EL (cell line): Measurements from ENCODE around the gene CTSD.

Source experiments
- DNase-seq: peaks from one replicate; pipeline ENCODE4 v3.0.0-alpha.2; 2016

Gene CTSD

GRCh38 chr11:1782031-1782590 lies 18.4 kb upstream of the CTSD start:
- no peak for DNase-seq

- DNase-seq, result no peak
Measured at GRCh38 chr11:1781593-1781975, 17.9 kb upstream of the CTSD start.

GRCh38 chr11:1780700-1781592 lies 17.2 kb upstream of the CTSD start:
- DNase-seq, result no peak

GRCh38 chr11:1779806-1780699 lies 16.3 kb upstream of the CTSD start:
- no peak for DNase-seq

GRCh38 chr11:1779034-1779805 lies 15.5 kb upstream of the CTSD start:
- no peak for DNase-seq

- no peak for DNase-seq
Measured at GRCh38 chr11:1778141-1778911, 14.6 kb upstream of the CTSD start.

GRCh38 chr11:1777737-1778136 lies 14.0 kb upstream of the CTSD start:
- DNase-seq, result no peak

- no peak for DNase-seq
Measured at GRCh38 chr11:1776944-1777715, 13.4 kb upstream of the CTSD start.

- no peak for DNase-seq
Measured at GRCh38 chr11:1776331-1776851, 12.7 kb upstream of the CTSD start.

- DNase-seq, result no peak
Measured at GRCh38 chr11:1774886-1775285, 11.2 kb upstream of the CTSD start.

GRCh38 chr11:1773994-1774550 lies 10.3 kb upstream of the CTSD start:
- DNase-seq, result no peak

GRCh38 chr11:1773131-1773993 lies 9.6 kb upstream of the CTSD start:
- DNase-seq, result no peak

- peak; percentile 95 for DNase-seq
Measured at GRCh38 chr11:1772270-1773130, 8.8 kb upstream of the CTSD start.

GRCh38 chr11:1771700-1772099 lies 8.0 kb upstream of the CTSD start:
- DNase-seq, result peak; percentile 31

GRCh38 chr11:1771273-1771672 lies 7.5 kb upstream of the CTSD start:
- DNase-seq, result no peak

GRCh38 chr11:1770528-1770927 lies 6.8 kb upstream of the CTSD start:
- no peak for DNase-seq

GRCh38 chr11:1770061-1770460 lies 6.3 kb upstream of the CTSD start:
- DNase-seq, result no peak

GRCh38 chr11:1769304-1769936 lies 5.7 kb upstream of the CTSD start:
- peak; percentile 38 for DNase-seq
